Caco-2 (cell line): ENCODE measurements around the gene ADNP. TPM values are rescaled to one million over a fixed set of nuclear protein-coding genes. Genes with fewer than 3 reads are reported as not detected.
A peak's percentile ranks its signal among the peaks of the same experiment; 100 is the strongest.

ENCODE experiments used
- BruUV-seq: library from RNA; stranded (reverse); fragments of 400-500 nt; replicated peaks from 2 replicates; lab custom pipeline; 2021; lab: Mats Ljungman, UMichigan
- CTCF ChIA-PET: fragments of 300-600 bp; sonication (Branson Sonifier 250); formaldehyde crosslinking; loops from one replicate; lab custom pipeline; 2022; ENCODE audit warnings: antibody characterized with exemption; lab: Charles Lee
- POLR2A ChIA-PET: fragments of 300-600 bp; sonication (Branson Sonifier 250); formaldehyde crosslinking; loops from one replicate; lab custom pipeline; 2022; ENCODE audit warnings: antibody characterized with exemption; lab: Charles Lee
- DNase-seq, 2 experiments: peaks; one replicate each; pipeline versions ENCODE4 v3.0.0 to v3.0.0-alpha.2; 2020 to 2022
- H3K27me3 ChIP-seq: replicated peaks from 2 replicates; pipeline ENCODE4 v1.6.0; 2011; ENCODE audit warnings: low read length; ENCODE audit not compliant: control insufficient read depth, insufficient read depth
- H3K36me3 ChIP-seq: 2 replicates; pipeline ENCODE4 v1.5.1; 2011; ENCODE audit warnings: low read length; ENCODE audit not compliant: control insufficient read depth, insufficient read depth
- H3K4me1 ChIP-seq: fragments of 250-450 bp; sonication (Bioruptor Pico); 2 replicates; pipeline ENCODE4 v1.5.1; 2020; ENCODE audit warnings: mild to moderate bottlenecking
- H3K4me3 ChIP-seq: 2 replicates; pipeline ENCODE4 v1.5.1; 2011; ENCODE audit warnings: low read depth, mild to moderate bottlenecking, control low read depth, low read length
- H3K9me3 ChIP-seq: fragments of 250-450 bp; sonication (Bioruptor Pico); 2 replicates; pipeline ENCODE4 v1.5.1; 2020; ENCODE audit warnings: mild to moderate bottlenecking, moderate library complexity
- H3K27ac Mint-ChIP-seq: one replicate; pipeline ENCODE4 v1.8.0; 2022; ENCODE audit warnings: mixed read lengths; ENCODE audit not compliant: unreplicated experiment
- H3K27me3 Mint-ChIP-seq: one replicate; pipeline ENCODE4 v1.8.0; 2022; ENCODE audit warnings: mixed read lengths; ENCODE audit not compliant: insufficient read depth, unreplicated experiment
- H3K36me3 Mint-ChIP-seq: one replicate; pipeline ENCODE4 v1.8.0; 2022; ENCODE audit warnings: mild to moderate bottlenecking, mixed read lengths; ENCODE audit not compliant: insufficient read depth, unreplicated experiment
- H3K4me1 Mint-ChIP-seq: one replicate; pipeline ENCODE4 v1.8.0; 2022; ENCODE audit warnings: low read depth, mixed read lengths; ENCODE audit not compliant: unreplicated experiment
- H3K4me3 Mint-ChIP-seq: one replicate; pipeline ENCODE4 v1.8.0; 2022; ENCODE audit warnings: mild to moderate bottlenecking, moderate library complexity, mixed read lengths; ENCODE audit not compliant: unreplicated experiment
- H3K9me3 Mint-ChIP-seq: one replicate; pipeline ENCODE4 v1.8.0; 2022; ENCODE audit warnings: mixed read lengths; ENCODE audit not compliant: unreplicated experiment
- CTCF ChIP-seq, 2 experiments: fragments of 200-600 bp in 1 of 2; IDR thresholded peaks; 1 replicate in 1 of 2; 2 replicates in 1 of 2; pipeline versions ENCODE4 v1.5.1 to v1.8.0; 2011 to 2022; ENCODE audit warnings: antibody characterized with exemption in 1 of 2, control low read depth in 1 of 2, inconsistent platforms in 1 of 2, low read depth in 1 of 2, low read length in 1 of 2, mild to moderate bottlenecking in 1 of 2, moderate library complexity in 1 of 2; ENCODE audit not compliant: insufficient read depth in 1 of 2, severe bottlenecking in 1 of 2, unreplicated experiment in 1 of 2
- intact Hi-C: fragments of 100-400 bp; cut with micrococcal nuclease; formaldehyde crosslinking; loops from one replicate; pipeline ENCODE4 v1.10.0; 2022; ENCODE audit not compliant: unreplicated experiment
- total RNA-seq: library from RNA; stranded (reverse); gene quantifications from 2 replicates; pipeline ENCODE4 v1.2.3, GENCODE V29; 2022

The ADNP gene
- total RNA-seq, 1 experiment from 2014 or later: 154 TPM

DNA sequence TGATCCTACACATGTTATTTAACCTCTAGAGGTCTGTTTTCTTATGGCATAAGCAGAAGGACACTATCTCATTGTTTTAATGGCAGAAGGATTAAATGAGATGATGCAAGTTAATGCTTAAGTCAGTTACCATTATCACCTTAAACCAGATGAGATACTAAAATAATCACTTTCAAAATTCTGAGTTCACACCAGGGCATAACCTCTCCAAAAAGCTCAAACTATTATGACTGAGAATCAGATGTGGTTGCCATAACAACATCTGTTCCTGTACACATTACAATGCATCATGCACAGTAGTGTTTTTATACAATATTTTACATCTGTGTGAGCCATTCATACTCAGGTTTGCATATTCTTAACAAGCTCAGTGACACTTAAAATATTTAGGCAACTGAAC lies 10.2 kb downstream of the ADNP start:
- intact Hi-C loops: no loop called here
- Histone ChIP-seq H3K4me1 (peaks cover 18% of the 10 kb centered on the region), H3K4me3 (no peak overlapping the region), H3K9me3 (no peaks in the 10 kb centered on the region), H3K36me3 (peaks cover 1% of the 10 kb centered on the region; the same call in 1 of the 2 replicates), H3K27me3 (no peaks in the 10 kb centered on the region)
- peaks cover 44% of the 10 kb centered on the region for H3K4me1 Mint-ChIP-seq
- no peak for DNase-seq
- H3K4me3 Mint-ChIP-seq: no peak overlapping the region
- no peaks in the 10 kb centered on the region for H3K9me3 Mint-ChIP-seq
- H3K27me3 Mint-ChIP-seq: no peaks in the 10 kb centered on the region
- peaks cover 97% of the 10 kb centered on the region for H3K36me3 Mint-ChIP-seq
- no TSS peak for BruUV-seq
- CTCF ChIA-PET: interaction anchor here (0.8 to 2.1 kb wide), 4 partner anchors 8 to 126 kb away, joined by 3 to 9 read pairs (median 6); partner anchors contain the start of genes ADNP and BCAS4
- POLR2A ChIA-PET: interaction anchor here (0.7 kb wide), 1 partner anchor 10 kb away, joined by 6 read pairs; the partner anchor contains the start of gene ADNP
- TF ChIP-seq CTCF (IDR thresholded peaks at IDR 0.05; ENCODE audit: insufficient read depth in 1 of 2, low read depth in 1 of 2, low read length in 1 of 2, severe bottlenecking in 1 of 2, unreplicated experiment in 1 of 2): no peak
- H3K27ac Mint-ChIP-seq: peak overlapping the region; percentile 58

- intact Hi-C loops: loop anchor here (10.0 kb wide), 1 partner anchor 405 kb away; the partner anchor contains the start of gene PTPN1
- no peaks in the 10 kb centered on the region; the same call in 1 of the 2 replicates for H3K36me3 ChIP-seq
- H3K27ac Mint-ChIP-seq: peak overlapping the region; percentile 18
These were observed 11.7 kb downstream of the ADNP start for GRCh38 chr20:50919567-50919966.

GRCh38 chr20:50918403-50918802 lies 12.8 kb downstream of the ADNP start:
- H3K4me1 Mint-ChIP-seq: peaks cover 57% of the 10 kb centered on the region
- H3K4me1 ChIP-seq: peaks cover 39% of the 10 kb centered on the region
- no peak overlapping the region for H3K4me3 Mint-ChIP-seq

More at GRCh38 chr20:50919567-50919966, 11.7 kb downstream of the ADNP start:
- H3K4me3 Mint-ChIP-seq: no peak overlapping the region
- TF ChIP-seq CTCF (IDR thresholded peaks at IDR 0.05; ENCODE audit: insufficient read depth in 1 of 2, low read depth in 1 of 2, low read length in 1 of 2, severe bottlenecking in 1 of 2, unreplicated experiment in 1 of 2): no peak
- peaks cover 88% of the 10 kb centered on the region for H3K36me3 Mint-ChIP-seq
- H3K27me3 Mint-ChIP-seq: no peaks in the 10 kb centered on the region
- ChIA-PET POLR2A (interaction anchor here (0.6 kb wide), 1 partner anchor 17 kb away, joined by 3 read pairs; no protein-coding TSS in a partner anchor), CTCF (interaction anchor here (1.0 to 2.1 kb wide), 3 partner anchors 11 to 125 kb away, joined by 3 to 9 read pairs (median 6); partner anchors contain the start of gene BCAS4)
- BruUV-seq: no TSS peak
- H3K4me3 ChIP-seq: no peak overlapping the region
- no peaks in the 10 kb centered on the region for H3K9me3 Mint-ChIP-seq
- peaks cover 28% of the 10 kb centered on the region for H3K4me1 ChIP-seq
- H3K4me1 Mint-ChIP-seq: peaks cover 46% of the 10 kb centered on the region
- no peaks in the 10 kb centered on the region for H3K27me3 ChIP-seq
- no peaks in the 10 kb centered on the region for H3K9me3 ChIP-seq
- DNase-seq: no peak

More at GRCh38 chr20:50918403-50918802, 12.8 kb downstream of the ADNP start:
- Mint-ChIP-seq H3K27ac (no peak overlapping the region), H3K27me3 (no peaks in the 10 kb centered on the region), H3K36me3 (peaks cover 88% of the 10 kb centered on the region), H3K9me3 (no peaks in the 10 kb centered on the region)
- no peak for DNase-seq
- Histone ChIP-seq H3K36me3 (no peaks in the 10 kb centered on the region; the same call in 1 of the 2 replicates), H3K27me3 (no peaks in the 10 kb centered on the region), H3K9me3 (no peaks in the 10 kb centered on the region), H3K4me3 (no peak overlapping the region)
- TF ChIP-seq CTCF (IDR thresholded peaks at IDR 0.05; ENCODE audit: insufficient read depth in 1 of 2, low read depth in 1 of 2, low read length in 1 of 2, severe bottlenecking in 1 of 2, unreplicated experiment in 1 of 2): no peak
- ChIA-PET CTCF (interaction anchor here (1.0 kb wide), 1 partner anchor 11 kb away, joined by 3 read pairs; no protein-coding TSS in a partner anchor), POLR2A (no interaction called here)
- intact Hi-C loops: loop anchor here (10.0 kb wide), 1 partner anchor 404 kb away; the partner anchor contains the start of gene PTPN1
- BruUV-seq: no TSS peak
